ENCODE data around the gene HSD11B2.

GRCh38 chr16:67441271-67441753, 10.4 kb downstream of the HSD11B2 start:
- no peak for TF ChIP-seq ZNF687 (IDR thresholded peaks at IDR 0.05)
- TF ChIP-seq RELA (IDR thresholded peaks at IDR 0.05; ENCODE audit: borderline replicate concordance, partially characterized antibody), result no peak
- no peak for TF ChIP-seq ZNF217 (IDR thresholded peaks at IDR 0.05)
- TF ChIP-seq CTCF (IDR thresholded peaks at IDR 0.05 in 2 of 3, conservative IDR thresholded peaks at IDR 0.05 in 1 of 3; ENCODE audit: control insufficient read depth in 2 of 3, extremely low read depth in 1 of 3, insufficient read depth in 1 of 3, low read depth in 3 of 3, low read length in 3 of 3), result no peak
- TF ChIP-seq SMARCA5 (IDR thresholded peaks at IDR 0.05), result no peak
- no peak for TF ChIP-seq JUNB (IDR thresholded peaks at IDR 0.05)
- no peak for TF ChIP-seq SKIL (IDR thresholded peaks at IDR 0.05; ENCODE audit: low read depth, poor library complexity, severe bottlenecking)
- TF ChIP-seq, protein P1, sequence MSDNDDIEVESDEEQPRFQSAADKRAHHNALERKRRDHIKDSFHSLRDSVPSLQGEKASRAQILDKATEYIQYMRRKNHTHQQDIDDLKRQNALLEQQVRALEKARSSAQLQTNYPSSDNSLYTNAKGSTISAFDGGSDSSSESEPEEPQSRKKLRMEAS (IDR thresholded peaks at IDR 0.05; ENCODE audit: low read depth, low read length), result no peak
- TF ChIP-seq BCL11A (IDR thresholded peaks at IDR 0.05; ENCODE audit: low read depth, low read length), result no peak
- no peak for TF ChIP-seq MXI1 (IDR thresholded peaks at IDR 0.05; ENCODE audit: low read depth, low read length)
